Brain microvascular endothelial cell (primary cell): ENCODE data around the gene MMP17.

Experiments used
- DNase-seq: peaks from one replicate; pipeline ENCODE4 v3.0.0-alpha.2; 2020
- H3K27ac ChIP-seq: fragments of 250-450 bp; sonication (Bioruptor Pico); 2 replicates; pipeline ENCODE4 v1.5.1; 2020; ENCODE audit warnings: mild to moderate bottlenecking, moderate library complexity
- H3K27me3 ChIP-seq: fragments of 250-450 bp; sonication (Bioruptor Pico); replicated peaks from 2 replicates; pipeline ENCODE4 v1.5.1; 2020; ENCODE audit warnings: mild to moderate bottlenecking
- H3K36me3 ChIP-seq: fragments of 250-450 bp; sonication (Bioruptor Pico); replicated peaks from 2 replicates; pipeline ENCODE4 v1.5.1; 2020; ENCODE audit warnings: mild to moderate bottlenecking
- H3K4me3 ChIP-seq: 2 replicates; pipeline ENCODE4 v1.5.1; 2011; ENCODE audit warnings: low read depth, mild to moderate bottlenecking, control low read depth, low read length, moderate library complexity
- CTCF ChIP-seq: IDR thresholded peaks from 2 replicates; pipeline ENCODE4 v1.5.1; 2011; ENCODE audit warnings: low read depth, mild to moderate bottlenecking, moderate library complexity, low read length, control low read depth, inconsistent platforms; ENCODE audit errors: missing control alignments
- in situ Hi-C: cut with HindIII; loops from 2 replicates; pipeline ENCODE4 v1.10.0; 2017; ENCODE audit warnings: low sequenced_read_pairs, low pct_ligation_motif_present

Gene MMP17

GRCh38 chr12:131785763-131786330, 42.3 kb upstream of the MMP17 start:
- H3K36me3 ChIP-seq, result peaks cover 11% of the 10 kb centered on the region
- in situ Hi-C loops, result no loop called here
- DNase-seq, result no peak
- H3K27me3 ChIP-seq, result no peaks in the 10 kb centered on the region
- H3K4me3 ChIP-seq, result no peak overlapping the region
- TF ChIP-seq CTCF, result no peak
- H3K27ac ChIP-seq, result peak overlapping the region; percentile 99

GRCh38 chr12:131786331-131786730, 41.9 kb upstream of the MMP17 start:
- Histone ChIP-seq H3K36me3 (peaks cover 13% of the 10 kb centered on the region), H3K4me3 (no peak overlapping the region), H3K27me3 (no peaks in the 10 kb centered on the region), H3K27ac (peak overlapping the region; percentile 99)
- no peak for DNase-seq
- TF ChIP-seq CTCF, result no peak
- in situ Hi-C loops, result no loop called here

- no peak for TF ChIP-seq CTCF
- Histone ChIP-seq H3K4me3 (no peak overlapping the region), H3K27ac (no peak overlapping the region), H3K36me3 (peaks cover 13% of the 10 kb centered on the region), H3K27me3 (no peaks in the 10 kb centered on the region)
- DNase-seq, result no peak
- in situ Hi-C loops, result no loop called here
Observed at GRCh38 chr12:131787143-131787660, 41.0 kb upstream of the MMP17 start.

GRCh38 chr12:131788070-131788469, 40.1 kb upstream of the MMP17 start:
- TF ChIP-seq CTCF, result no peak
- no peak overlapping the region for H3K4me3 ChIP-seq
- in situ Hi-C loops, result no loop called here
- peaks cover 13% of the 10 kb centered on the region for H3K36me3 ChIP-seq
- no peak for DNase-seq
- no peaks in the 10 kb centered on the region for H3K27me3 ChIP-seq
- no peak overlapping the region for H3K27ac ChIP-seq

- Histone ChIP-seq H3K27ac (no peak overlapping the region), H3K27me3 (no peaks in the 10 kb centered on the region), H3K36me3 (peaks cover 13% of the 10 kb centered on the region), H3K4me3 (no peak overlapping the region)
- TF ChIP-seq CTCF, result no peak
- in situ Hi-C loops, result no loop called here
- DNase-seq, result no peak
Observed at GRCh38 chr12:131789638-131790037, 38.6 kb upstream of the MMP17 start.
